ENCODE measurements around the gene VPS18. TPM values are rescaled to one million over a fixed set of nuclear protein-coding genes. Genes with fewer than 3 reads are reported as not detected.

Gene VPS18
- total RNA-seq, 1 donor from 2014 or later: 33.5 TPM

DNA sequence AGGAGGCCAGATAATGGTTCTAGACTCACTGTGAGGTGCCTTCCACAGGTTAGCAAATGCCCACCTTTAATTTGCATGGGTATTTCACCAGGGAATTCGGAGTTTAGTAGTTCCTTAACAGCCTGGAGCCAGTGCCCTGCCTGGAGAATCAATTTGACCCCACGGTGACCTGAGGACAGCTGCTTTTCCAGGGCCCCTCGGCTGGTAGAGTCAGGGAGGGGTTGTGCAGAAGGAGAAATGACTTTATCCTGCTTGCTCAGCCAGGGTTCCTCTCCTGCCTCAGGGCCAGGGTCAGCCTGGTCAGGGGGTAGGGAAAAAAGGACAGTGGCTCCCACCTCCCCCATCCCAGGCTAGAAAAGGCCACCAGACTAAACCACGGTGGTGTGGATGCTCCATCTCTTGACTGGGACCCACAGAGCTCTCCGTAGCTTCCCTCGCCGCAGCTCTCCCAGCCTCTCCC is 46.8 kb downstream of the VPS18 start:
- peaks cover 23% of the 10 kb centered on the region for H3K4me1 Mint-ChIP-seq (ENCODE audit: low read depth, unreplicated experiment)
- H3K36me3 Mint-ChIP-seq (ENCODE audit: unreplicated experiment): peaks cover 6% of the 10 kb centered on the region
- H3K9me3 Mint-ChIP-seq (ENCODE audit: unreplicated experiment): peaks cover 6% of the 10 kb centered on the region
- H3K27me3 Mint-ChIP-seq (ENCODE audit: unreplicated experiment): no peaks in the 10 kb centered on the region
- TF ChIP-seq CTCF (IDR thresholded peaks at IDR 0.05; ENCODE audit: partially characterized antibody, unreplicated experiment): no peak
- H3K27ac Mint-ChIP-seq (ENCODE audit: unreplicated experiment): no peak overlapping the region
- peak overlapping the region; percentile 79 for H3K4me3 Mint-ChIP-seq (ENCODE audit: unreplicated experiment)
- DNase-seq: no peak

GRCh38 chr15:40941528-40942336 is 47.5 kb downstream of the VPS18 start:
- H3K4me3 Mint-ChIP-seq (ENCODE audit: unreplicated experiment): peak overlapping the region; percentile 79
- DNase-seq: peak; percentile 80
- H3K4me1 Mint-ChIP-seq (ENCODE audit: low read depth, unreplicated experiment): peaks cover 23% of the 10 kb centered on the region
- peak; percentile 55 for TF ChIP-seq CTCF (IDR thresholded peaks at IDR 0.05; ENCODE audit: partially characterized antibody, unreplicated experiment)
- H3K27me3 Mint-ChIP-seq (ENCODE audit: unreplicated experiment): no peaks in the 10 kb centered on the region
- no peak overlapping the region for H3K27ac Mint-ChIP-seq (ENCODE audit: unreplicated experiment)
- H3K9me3 Mint-ChIP-seq (ENCODE audit: unreplicated experiment): peaks cover 6% of the 10 kb centered on the region
- H3K36me3 Mint-ChIP-seq (ENCODE audit: unreplicated experiment): peaks cover 6% of the 10 kb centered on the region

DNA sequence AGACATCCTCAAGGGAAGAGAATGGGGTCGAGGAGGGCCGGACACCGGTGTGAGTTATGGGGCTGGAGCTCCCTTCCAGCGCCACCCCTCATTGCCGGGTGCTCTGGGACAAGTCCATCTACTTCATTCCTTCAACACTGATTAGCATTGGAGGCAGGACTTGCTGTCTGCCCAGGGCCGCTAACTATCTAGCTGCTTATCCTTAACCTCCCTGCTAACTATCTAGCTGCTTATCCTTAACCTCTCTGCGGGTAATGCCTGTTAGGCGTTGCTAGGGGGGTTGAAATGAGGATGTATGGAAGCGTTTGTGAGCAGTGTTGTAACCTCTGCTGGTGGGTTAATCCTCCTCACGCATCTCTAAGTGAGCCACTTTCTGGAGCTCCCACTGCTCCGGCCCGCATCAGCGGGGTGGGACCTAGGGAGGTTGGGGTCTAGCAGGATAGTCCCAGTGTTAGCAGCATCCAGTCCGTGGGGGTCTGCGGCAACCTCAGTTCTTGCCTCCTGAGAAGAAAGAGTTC is 48.1 kb downstream of the VPS18 start:
- DNase-seq: no peak
- no peak for TF ChIP-seq CTCF (IDR thresholded peaks at IDR 0.05; ENCODE audit: partially characterized antibody, unreplicated experiment)
- Mint-ChIP-seq H3K4me1 (ENCODE audit: low read depth, unreplicated experiment) (peaks cover 19% of the 10 kb centered on the region), H3K36me3 (ENCODE audit: unreplicated experiment) (peaks cover 6% of the 10 kb centered on the region), H3K27me3 (ENCODE audit: unreplicated experiment) (no peaks in the 10 kb centered on the region), H3K27ac (ENCODE audit: unreplicated experiment) (no peak overlapping the region), H3K9me3 (ENCODE audit: unreplicated experiment) (peaks cover 6% of the 10 kb centered on the region), H3K4me3 (ENCODE audit: unreplicated experiment) (peak overlapping the region; percentile 47)

DNA sequence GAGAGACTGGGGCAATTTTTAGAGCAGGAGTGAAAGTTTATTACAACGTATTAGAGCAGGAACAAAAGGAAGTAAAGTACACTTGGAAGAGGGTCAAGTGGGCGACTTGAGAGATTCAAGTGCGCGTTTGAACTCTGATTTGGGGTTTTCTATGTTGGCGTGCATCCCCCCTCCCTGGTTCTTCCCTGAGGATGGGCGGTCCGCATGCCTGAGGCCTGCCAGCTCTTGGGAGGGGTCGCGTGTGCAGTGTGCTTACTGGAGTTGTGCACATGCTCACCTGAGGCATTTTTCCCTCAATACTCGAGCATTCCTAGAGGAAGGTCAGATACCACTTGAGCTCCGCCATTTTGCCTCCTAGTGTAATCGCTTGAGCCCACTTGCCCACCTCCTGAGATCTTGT is 48.6 kb downstream of the VPS18 start:
- peaks cover 6% of the 10 kb centered on the region for H3K36me3 Mint-ChIP-seq (ENCODE audit: unreplicated experiment)
- H3K4me3 Mint-ChIP-seq (ENCODE audit: unreplicated experiment): peak overlapping the region; percentile 47
- H3K27me3 Mint-ChIP-seq (ENCODE audit: unreplicated experiment): no peaks in the 10 kb centered on the region
- DNase-seq: no peak
- TF ChIP-seq CTCF (IDR thresholded peaks at IDR 0.05; ENCODE audit: partially characterized antibody, unreplicated experiment): no peak
- peaks cover 6% of the 10 kb centered on the region for H3K9me3 Mint-ChIP-seq (ENCODE audit: unreplicated experiment)
- H3K27ac Mint-ChIP-seq (ENCODE audit: unreplicated experiment): no peak overlapping the region
- peaks cover 18% of the 10 kb centered on the region for H3K4me1 Mint-ChIP-seq (ENCODE audit: low read depth, unreplicated experiment)

GRCh38 chr15:40943764-40944365 is 49.6 kb downstream of the VPS18 start:
- peaks cover 6% of the 10 kb centered on the region for H3K36me3 Mint-ChIP-seq (ENCODE audit: unreplicated experiment)
- DNase-seq: no peak
- no peak overlapping the region for H3K4me3 Mint-ChIP-seq (ENCODE audit: unreplicated experiment)
- no peak for TF ChIP-seq CTCF (IDR thresholded peaks at IDR 0.05; ENCODE audit: partially characterized antibody, unreplicated experiment)
- H3K4me1 Mint-ChIP-seq (ENCODE audit: low read depth, unreplicated experiment): peaks cover 14% of the 10 kb centered on the region
- H3K9me3 Mint-ChIP-seq (ENCODE audit: unreplicated experiment): peaks cover 8% of the 10 kb centered on the region
- H3K27me3 Mint-ChIP-seq (ENCODE audit: unreplicated experiment): no peaks in the 10 kb centered on the region
- H3K27ac Mint-ChIP-seq (ENCODE audit: unreplicated experiment): no peak overlapping the region
